Measurements from ENCODE around the gene OR2A25.

DNA sequence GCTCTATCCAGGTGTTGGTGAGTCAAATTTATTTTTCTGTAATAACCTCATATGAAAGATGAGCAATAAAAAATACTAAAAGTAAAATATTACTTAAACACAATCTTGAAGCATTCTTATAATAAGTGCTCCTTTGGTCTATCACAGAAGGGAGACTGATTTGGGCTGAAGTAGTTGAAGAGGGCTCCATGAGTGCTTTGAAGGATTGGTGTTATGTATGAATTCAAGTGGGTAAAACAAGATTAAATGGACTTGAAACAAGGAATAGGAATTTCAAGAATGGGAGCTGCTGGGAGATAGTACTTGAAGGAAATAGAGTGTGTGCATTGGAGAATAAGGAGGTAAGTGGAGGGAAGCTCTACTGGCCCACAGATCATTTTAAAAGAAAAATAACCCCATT is 32.4 kb downstream of the OR2A25 start:
- TF ChIP-seq CTCF (IDR thresholded peaks at IDR 0.05) (no peak), POLR2A (IDR thresholded peaks at IDR 0.05) (no peak)
